ENCODE data around the gene MPZL3.

The MPZL3 gene

DNA sequence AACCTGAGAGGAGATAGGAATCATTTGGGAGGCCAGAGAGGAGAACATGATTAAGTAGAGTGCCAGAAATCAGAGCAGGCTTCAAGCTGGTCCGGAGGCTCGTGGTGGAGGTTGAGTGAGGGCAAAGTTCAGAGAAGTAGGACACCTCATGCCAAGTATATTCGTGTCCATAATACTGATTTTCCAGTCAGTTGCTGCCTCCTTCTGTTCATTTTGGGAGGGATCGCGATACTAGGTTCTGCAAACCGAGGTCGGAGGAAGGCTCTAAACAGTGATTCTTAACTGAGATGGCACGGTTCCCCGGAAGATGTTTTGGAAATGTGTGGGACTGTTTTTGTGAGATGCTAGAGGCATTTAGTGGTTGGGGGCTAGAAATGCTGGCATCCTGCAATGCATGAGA lies 38.8 kb upstream of the MPZL3 start:
- TF ChIP-seq, protein P1, sequence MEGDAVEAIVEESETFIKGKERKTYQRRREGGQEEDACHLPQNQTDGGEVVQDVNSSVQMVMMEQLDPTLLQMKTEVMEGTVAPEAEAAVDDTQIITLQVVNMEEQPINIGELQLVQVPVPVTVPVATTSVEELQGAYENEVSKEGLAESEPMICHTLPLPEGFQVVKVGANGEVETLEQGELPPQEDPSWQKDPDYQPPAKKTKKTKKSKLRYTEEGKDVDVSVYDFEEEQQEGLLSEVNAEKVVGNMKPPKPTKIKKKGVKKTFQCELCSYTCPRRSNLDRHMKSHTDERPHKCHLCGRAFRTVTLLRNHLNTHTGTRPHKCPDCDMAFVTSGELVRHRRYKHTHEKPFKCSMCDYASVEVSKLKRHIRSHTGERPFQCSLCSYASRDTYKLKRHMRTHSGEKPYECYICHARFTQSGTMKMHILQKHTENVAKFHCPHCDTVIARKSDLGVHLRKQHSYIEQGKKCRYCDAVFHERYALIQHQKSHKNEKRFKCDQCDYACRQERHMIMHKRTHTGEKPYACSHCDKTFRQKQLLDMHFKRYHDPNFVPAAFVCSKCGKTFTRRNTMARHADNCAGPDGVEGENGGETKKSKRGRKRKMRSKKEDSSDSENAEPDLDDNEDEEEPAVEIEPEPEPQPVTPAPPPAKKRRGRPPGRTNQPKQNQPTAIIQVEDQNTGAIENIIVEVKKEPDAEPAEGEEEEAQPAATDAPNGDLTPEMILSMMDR (IDR thresholded peaks at IDR 0.05; ENCODE audit: control insufficient read depth, extremely low read depth, insufficient read depth) = peak; percentile 56
- no peak overlapping the region for H3K4me3 ChIP-seq (ENCODE audit: low read depth, low read length)
- DNase-seq (ENCODE audit: low read depth) = no peak

GRCh38 chr11:118289401-118289800 lies 37.2 kb upstream of the MPZL3 start:
- H3K4me3 ChIP-seq (ENCODE audit: low read depth, low read length) = no peak overlapping the region
- no peak for DNase-seq (ENCODE audit: low read depth)
- TF ChIP-seq, protein P1 (IDR thresholded peaks at IDR 0.05; ENCODE audit: control insufficient read depth, extremely low read depth, insufficient read depth) = no peak

- TF ChIP-seq, protein P1 (IDR thresholded peaks at IDR 0.05; ENCODE audit: control insufficient read depth, extremely low read depth, insufficient read depth) = no peak
- no peak for DNase-seq (ENCODE audit: low read depth)
- no peak overlapping the region for H3K4me3 ChIP-seq (ENCODE audit: low read depth, low read length)
Observed at GRCh38 chr11:118287006-118287405, 34.8 kb upstream of the MPZL3 start.

DNA sequence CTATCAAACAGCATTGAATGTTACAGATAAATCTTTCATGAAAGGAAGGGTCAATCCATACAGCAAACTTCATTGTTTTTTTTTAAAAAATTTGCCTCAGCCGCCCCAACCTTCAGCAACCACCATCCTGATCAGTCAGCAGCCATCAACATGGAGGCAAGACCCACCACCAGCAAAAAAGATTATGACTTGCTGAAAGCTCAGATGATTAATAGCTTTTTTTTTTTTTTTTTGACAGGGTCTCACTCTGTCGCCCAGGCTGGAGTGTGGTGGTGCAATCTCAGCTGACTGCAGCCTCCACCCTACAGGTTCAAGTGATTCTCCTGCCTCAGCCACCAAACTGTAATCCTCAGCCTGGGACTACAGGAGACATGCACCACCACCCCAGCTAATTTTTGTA lies 34.4 kb upstream of the MPZL3 start:
- TF ChIP-seq, protein P1 (IDR thresholded peaks at IDR 0.05; ENCODE audit: control insufficient read depth, extremely low read depth, insufficient read depth) = no peak
- DNase-seq (ENCODE audit: low read depth) = no peak
- no peak overlapping the region for H3K4me3 ChIP-seq (ENCODE audit: low read depth, low read length)

- TF ChIP-seq, protein P1 (IDR thresholded peaks at IDR 0.05; ENCODE audit: control insufficient read depth, extremely low read depth, insufficient read depth) = no peak
- no peak for DNase-seq (ENCODE audit: low read depth)
- H3K4me3 ChIP-seq (ENCODE audit: low read depth, low read length) = no peak overlapping the region
Observed at GRCh38 chr11:118283756-118284350, 31.7 kb upstream of the MPZL3 start.

DNA sequence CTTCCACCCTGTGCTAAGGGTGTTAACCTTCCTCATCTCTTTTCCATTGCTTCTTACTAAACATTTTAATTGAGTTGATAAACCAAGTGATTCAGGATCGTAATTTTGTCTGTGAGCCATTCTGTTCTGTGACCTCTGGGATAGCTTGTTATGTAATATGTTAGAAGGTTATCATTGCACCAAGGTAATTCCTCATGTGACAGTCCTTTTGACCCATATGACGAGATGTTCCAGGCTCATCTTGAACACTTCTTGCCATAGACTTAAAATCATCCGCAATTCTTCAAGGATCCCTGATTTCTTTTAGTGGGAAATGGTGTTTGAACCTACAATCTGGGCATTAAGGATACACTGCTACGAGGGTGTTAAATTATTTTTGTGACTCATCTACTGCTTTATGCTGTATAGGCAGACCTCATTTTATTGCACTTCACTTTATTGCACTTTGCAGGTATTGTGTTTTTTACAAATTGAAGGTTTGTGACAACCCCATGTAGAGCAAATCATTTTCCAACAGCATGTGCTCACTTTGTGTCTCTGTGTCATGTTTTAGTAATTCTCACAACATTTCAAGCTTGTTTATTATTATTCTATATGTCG lies 31.0 kb upstream of the MPZL3 start:
- H3K4me3 ChIP-seq (ENCODE audit: low read depth, low read length) = no peak overlapping the region
- TF ChIP-seq, protein P1 (IDR thresholded peaks at IDR 0.05; ENCODE audit: control insufficient read depth, extremely low read depth, insufficient read depth) = no peak
- DNase-seq (ENCODE audit: low read depth) = no peak

DNA sequence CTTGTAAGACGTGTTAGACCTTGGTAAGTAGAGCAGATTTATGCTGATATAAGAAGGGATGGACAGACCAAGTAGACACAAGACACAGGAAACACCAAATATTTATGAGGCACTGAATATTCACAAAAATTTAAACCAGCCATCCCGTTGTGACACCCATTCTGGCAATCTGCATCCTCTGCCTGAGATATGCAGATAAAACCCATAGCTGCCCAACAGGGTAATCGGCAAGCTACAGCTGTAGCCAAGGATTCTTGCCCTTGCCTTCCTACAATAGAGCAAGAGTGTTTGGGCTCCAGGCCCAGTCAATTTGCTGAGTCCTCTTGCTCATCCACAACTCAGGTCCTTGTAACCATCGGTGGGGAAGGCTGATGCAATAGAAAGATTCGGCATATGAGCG lies 30.4 kb upstream of the MPZL3 start:
- no peak for DNase-seq (ENCODE audit: low read depth)
- TF ChIP-seq, protein P1 (IDR thresholded peaks at IDR 0.05; ENCODE audit: control insufficient read depth, extremely low read depth, insufficient read depth) = no peak
- H3K4me3 ChIP-seq (ENCODE audit: low read depth, low read length) = no peak overlapping the region

Measured in LNCaP clone FGC (cell line).